ENCODE measurements around the gene KCNA5. TPM values are rescaled to one million over a fixed set of nuclear protein-coding genes. Genes with fewer than 3 reads are reported as not detected.

Gene KCNA5
- total RNA-seq, 1 donor from 2014 or later, result 39.1 TPM

GRCh38 chr12:5033883-5034282 lies 9.8 kb upstream of the KCNA5 start:
- TF ChIP-seq, protein P1, sequence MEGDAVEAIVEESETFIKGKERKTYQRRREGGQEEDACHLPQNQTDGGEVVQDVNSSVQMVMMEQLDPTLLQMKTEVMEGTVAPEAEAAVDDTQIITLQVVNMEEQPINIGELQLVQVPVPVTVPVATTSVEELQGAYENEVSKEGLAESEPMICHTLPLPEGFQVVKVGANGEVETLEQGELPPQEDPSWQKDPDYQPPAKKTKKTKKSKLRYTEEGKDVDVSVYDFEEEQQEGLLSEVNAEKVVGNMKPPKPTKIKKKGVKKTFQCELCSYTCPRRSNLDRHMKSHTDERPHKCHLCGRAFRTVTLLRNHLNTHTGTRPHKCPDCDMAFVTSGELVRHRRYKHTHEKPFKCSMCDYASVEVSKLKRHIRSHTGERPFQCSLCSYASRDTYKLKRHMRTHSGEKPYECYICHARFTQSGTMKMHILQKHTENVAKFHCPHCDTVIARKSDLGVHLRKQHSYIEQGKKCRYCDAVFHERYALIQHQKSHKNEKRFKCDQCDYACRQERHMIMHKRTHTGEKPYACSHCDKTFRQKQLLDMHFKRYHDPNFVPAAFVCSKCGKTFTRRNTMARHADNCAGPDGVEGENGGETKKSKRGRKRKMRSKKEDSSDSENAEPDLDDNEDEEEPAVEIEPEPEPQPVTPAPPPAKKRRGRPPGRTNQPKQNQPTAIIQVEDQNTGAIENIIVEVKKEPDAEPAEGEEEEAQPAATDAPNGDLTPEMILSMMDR (IDR thresholded peaks at IDR 0.05), result no peak
- Histone ChIP-seq H3K36me3 (no peaks in the 10 kb centered on the region), H3K27me3 (no peaks in the 10 kb centered on the region), H3K4me1 (peaks cover 10 to 18% of the 10 kb centered on the region in 2 donors), H3K9me3 (no peaks in the 10 kb centered on the region), H3K27ac (peak overlapping the region; percentile 72 to 81), H3K4me3 (no peak overlapping the region)
- no peak for DNase-seq (ENCODE audit: low spot score in 2 of 2)
- intact Hi-C loops (cut with DNase I), result no loop called here

- intact Hi-C loops (cut with DNase I), result no loop called here
- H3K27ac ChIP-seq, result peak overlapping the region; percentile 72 to 81
- TF ChIP-seq, protein P1 (IDR thresholded peaks at IDR 0.05), result no peak
- DNase-seq (ENCODE audit: low spot score in 2 of 2), result no peak
- H3K27me3 ChIP-seq, result no peaks in the 10 kb centered on the region
- no peaks in the 10 kb centered on the region for H3K9me3 ChIP-seq
- H3K4me3 ChIP-seq, result no peak overlapping the region
- H3K36me3 ChIP-seq, result no peaks in the 10 kb centered on the region
- H3K4me1 ChIP-seq, result peaks cover 10 to 18% of the 10 kb centered on the region in 2 donors
Measured at GRCh38 chr12:5034603-5035002, 9.1 kb upstream of the KCNA5 start.

DNA sequence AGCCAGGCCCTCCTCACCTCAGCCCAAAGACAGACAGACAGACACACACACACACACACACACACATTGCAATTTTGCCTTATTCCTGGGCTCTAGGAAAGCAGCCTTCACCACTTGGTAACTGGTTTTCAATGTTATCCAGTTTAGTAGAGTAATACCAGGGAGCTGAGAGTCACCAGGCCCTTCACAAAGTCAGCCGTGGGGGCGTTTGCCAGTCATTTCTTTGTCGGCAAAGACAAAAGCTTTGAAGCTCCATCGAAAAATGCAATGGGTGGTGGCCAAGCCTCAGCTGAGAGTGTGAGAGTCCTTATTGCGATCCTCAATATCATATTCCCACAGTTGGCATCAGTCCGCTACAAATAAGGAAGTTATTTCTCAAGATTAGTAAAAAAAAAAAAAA lies 8.1 kb upstream of the KCNA5 start:
- no peaks in the 10 kb centered on the region for H3K27me3 ChIP-seq
- H3K4me3 ChIP-seq, result no peak overlapping the region
- peaks cover 10 to 18% of the 10 kb centered on the region in 2 donors for H3K4me1 ChIP-seq
- intact Hi-C loops (cut with DNase I), result no loop called here
- H3K27ac ChIP-seq, result no peak overlapping the region
- no peaks in the 10 kb centered on the region for H3K9me3 ChIP-seq
- TF ChIP-seq, protein P1 (IDR thresholded peaks at IDR 0.05), result no peak
- no peak for DNase-seq (ENCODE audit: low spot score in 2 of 2)
- no peaks in the 10 kb centered on the region for H3K36me3 ChIP-seq

GRCh38 chr12:5036031-5036430 lies 7.6 kb upstream of the KCNA5 start:
- peaks cover 10 to 18% of the 10 kb centered on the region in 2 donors for H3K4me1 ChIP-seq
- no peaks in the 10 kb centered on the region for H3K27me3 ChIP-seq
- TF ChIP-seq, protein P1 (IDR thresholded peaks at IDR 0.05), result no peak
- intact Hi-C loops (cut with DNase I), result no loop called here
- no peak for DNase-seq (ENCODE audit: low spot score in 2 of 2)
- H3K36me3 ChIP-seq, result no peaks in the 10 kb centered on the region
- H3K4me3 ChIP-seq, result no peak overlapping the region
- H3K9me3 ChIP-seq, result no peaks in the 10 kb centered on the region
- H3K27ac ChIP-seq, result no peak overlapping the region

GRCh38 chr12:5037795-5038357 lies 5.8 kb upstream of the KCNA5 start:
- intact Hi-C loops (cut with DNase I), result no loop called here
- DNase-seq (ENCODE audit: low spot score in 2 of 2), result no peak
- Histone ChIP-seq H3K9me3 (no peaks in the 10 kb centered on the region), H3K36me3 (no peaks in the 10 kb centered on the region), H3K27ac (no peak overlapping the region), H3K4me3 (no peak overlapping the region), H3K4me1 (peaks cover 11 to 20% of the 10 kb centered on the region in 2 donors), H3K27me3 (no peaks in the 10 kb centered on the region)
- TF ChIP-seq, protein P1 (IDR thresholded peaks at IDR 0.05), result no peak

All from ascending aorta (tissue), 2 donors.